ENCODE measurements around the gene SCUBE3. TPM values are rescaled to one million over a fixed set of nuclear protein-coding genes. Genes with fewer than 3 reads are reported as not detected.

SCUBE3 gene
- total and polyA plus RNA-seq, 9 of the 15 experiments (the other 6 are each of a cell fraction or from before 2014, with no cell fraction given): 0.01 to 0.11 TPM; not detected in 7

DNA sequence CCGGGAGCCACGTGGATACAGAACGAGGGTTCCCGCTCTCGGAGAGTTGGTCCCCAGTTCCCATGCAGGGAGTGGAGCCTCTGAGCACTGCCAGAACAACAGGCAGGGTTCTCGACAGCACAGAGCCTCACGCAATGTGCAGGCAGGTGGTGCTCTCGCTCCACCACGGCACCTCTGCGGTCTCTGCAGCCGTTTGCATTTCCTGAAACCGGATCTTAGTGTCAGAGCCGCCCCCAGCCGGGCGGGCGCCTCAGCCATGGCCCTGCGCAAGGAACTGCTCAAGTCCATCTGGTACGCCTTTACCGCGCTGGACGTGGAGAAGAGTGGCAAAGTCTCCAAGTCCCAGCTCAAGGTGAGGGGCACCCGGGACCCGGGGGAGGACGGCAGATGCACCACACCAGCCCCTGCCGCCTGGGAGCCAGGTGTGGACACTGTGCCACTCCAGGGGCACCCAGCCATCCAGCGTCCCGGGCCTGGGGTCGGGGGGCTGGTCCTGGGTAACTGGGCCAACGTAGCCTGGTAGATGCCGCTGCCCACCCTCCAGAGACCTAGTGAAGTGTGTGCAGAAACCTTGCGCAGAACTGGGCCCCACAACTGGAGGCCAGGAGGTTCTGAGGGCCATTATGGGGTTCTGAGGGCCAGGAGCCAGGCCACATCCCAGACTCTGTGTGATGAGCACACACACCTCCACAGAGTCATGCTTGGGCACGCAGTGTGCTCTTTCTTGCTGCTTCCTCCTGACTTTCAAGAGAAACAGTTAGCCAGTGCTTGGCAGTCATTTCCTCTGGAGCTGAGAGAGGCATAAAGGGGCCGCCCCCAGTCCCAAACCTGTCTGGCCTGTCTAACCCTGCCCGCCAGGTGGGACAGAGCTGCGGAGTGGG, 84.1 kb downstream of the SCUBE3 start, which contains the start of gene DEF6 (continued):
- no peak for TF ChIP-seq HNRNPH1 (optimal IDR thresholded peaks at IDR 0.05; ENCODE audit: low read depth, low read length)
- TF ChIP-seq, protein P1, sequence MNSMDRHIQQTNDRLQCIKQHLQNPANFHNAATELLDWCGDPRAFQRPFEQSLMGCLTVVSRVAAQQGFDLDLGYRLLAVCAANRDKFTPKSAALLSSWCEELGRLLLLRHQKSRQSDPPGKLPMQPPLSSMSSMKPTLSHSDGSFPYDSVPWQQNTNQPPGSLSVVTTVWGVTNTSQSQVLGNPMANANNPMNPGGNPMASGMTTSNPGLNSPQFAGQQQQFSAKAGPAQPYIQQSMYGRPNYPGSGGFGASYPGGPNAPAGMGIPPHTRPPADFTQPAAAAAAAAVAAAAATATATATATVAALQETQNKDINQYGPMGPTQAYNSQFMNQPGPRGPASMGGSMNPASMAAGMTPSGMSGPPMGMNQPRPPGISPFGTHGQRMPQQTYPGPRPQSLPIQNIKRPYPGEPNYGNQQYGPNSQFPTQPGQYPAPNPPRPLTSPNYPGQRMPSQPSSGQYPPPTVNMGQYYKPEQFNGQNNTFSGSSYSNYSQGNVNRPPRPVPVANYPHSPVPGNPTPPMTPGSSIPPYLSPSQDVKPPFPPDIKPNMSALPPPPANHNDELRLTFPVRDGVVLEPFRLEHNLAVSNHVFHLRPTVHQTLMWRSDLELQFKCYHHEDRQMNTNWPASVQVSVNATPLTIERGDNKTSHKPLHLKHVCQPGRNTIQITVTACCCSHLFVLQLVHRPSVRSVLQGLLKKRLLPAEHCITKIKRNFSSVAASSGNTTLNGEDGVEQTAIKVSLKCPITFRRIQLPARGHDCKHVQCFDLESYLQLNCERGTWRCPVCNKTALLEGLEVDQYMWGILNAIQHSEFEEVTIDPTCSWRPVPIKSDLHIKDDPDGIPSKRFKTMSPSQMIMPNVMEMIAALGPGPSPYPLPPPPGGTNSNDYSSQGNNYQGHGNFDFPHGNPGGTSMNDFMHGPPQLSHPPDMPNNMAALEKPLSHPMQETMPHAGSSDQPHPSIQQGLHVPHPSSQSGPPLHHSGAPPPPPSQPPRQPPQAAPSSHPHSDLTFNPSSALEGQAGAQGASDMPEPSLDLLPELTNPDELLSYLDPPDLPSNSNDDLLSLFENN (IDR thresholded peaks at IDR 0.05; ENCODE audit: low read depth in 2 of 2, low read length in 2 of 2): peak in 1 of 2 experiments; percentile 76; a peak in 2 of 4 replicates
- TF ChIP-seq, protein P2, sequence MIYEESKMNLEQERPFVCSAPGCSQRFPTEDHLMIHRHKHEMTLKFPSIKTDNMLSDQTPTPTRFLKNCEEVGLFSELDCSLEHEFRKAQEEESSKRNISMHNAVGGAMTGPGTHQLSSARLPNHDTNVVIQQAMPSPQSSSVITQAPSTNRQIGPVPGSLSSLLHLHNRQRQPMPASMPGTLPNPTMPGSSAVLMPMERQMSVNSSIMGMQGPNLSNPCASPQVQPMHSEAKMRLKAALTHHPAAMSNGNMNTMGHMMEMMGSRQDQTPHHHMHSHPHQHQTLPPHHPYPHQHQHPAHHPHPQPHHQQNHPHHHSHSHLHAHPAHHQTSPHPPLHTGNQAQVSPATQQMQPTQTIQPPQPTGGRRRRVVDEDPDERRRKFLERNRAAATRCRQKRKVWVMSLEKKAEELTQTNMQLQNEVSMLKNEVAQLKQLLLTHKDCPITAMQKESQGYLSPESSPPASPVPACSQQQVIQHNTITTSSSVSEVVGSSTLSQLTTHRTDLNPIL (CRISPR knock-in tag; IDR thresholded peaks at IDR 0.05): no peak
- TF ChIP-seq RBM15 (IDR thresholded peaks at IDR 0.05; ENCODE audit: insufficient read depth, low read length): no peak
- TF ChIP-seq TRIM28 (IDR thresholded peaks at IDR 0.05): 0 out of 2 replicates have a peak, but pooled peaks have one; percentile 29
- TF ChIP-seq NFYB (IDR thresholded peaks at IDR 0.05; ENCODE audit: extremely low read depth, insufficient read length): no peak
- TF ChIP-seq YBX1 (IDR thresholded peaks at IDR 0.05): no peak
- TF ChIP-seq GABPB2 (CRISPR knock-in tag; conservative IDR thresholded peaks at IDR 0.05): no peak; the same call in 1 of the 2 replicates
- no peak for TF ChIP-seq JUNB (CRISPR knock-in tag; conservative IDR thresholded peaks at IDR 0.05)
- TF ChIP-seq CEBPZ (IDR thresholded peaks at IDR 0.05; ENCODE audit: borderline replicate concordance, low read depth, low read length): no peak
- no peak for TF ChIP-seq FOXJ3 (CRISPR knock-in tag; IDR thresholded peaks at IDR 0.05)
- TF ChIP-seq BACH1 (tag; IDR thresholded peaks at IDR 0.05): no peak
- TF ChIP-seq ILK (tag; IDR thresholded peaks at IDR 0.05; ENCODE audit: borderline replicate concordance, low read depth): no peak
- TF ChIP-seq ZNF140 (CRISPR knock-in tag; IDR thresholded peaks at IDR 0.05): no peak
- TF ChIP-seq PRMT5 (CRISPR knock-in tag; IDR thresholded peaks at IDR 0.05): no peak
- no peak for TF ChIP-seq GATAD2A (IDR thresholded peaks at IDR 0.05)
- TF ChIP-seq DIDO1 (tag; IDR thresholded peaks at IDR 0.05; ENCODE audit: low read depth): no peak
- no peak for TF ChIP-seq KLF10 (CRISPR knock-in tag; IDR thresholded peaks at IDR 0.05)
